Measurements from ENCODE around the gene FRZB. TPM values are rescaled to one million over a fixed set of nuclear protein-coding genes. Genes with fewer than 3 reads are reported as not detected.

Gene FRZB
- total and polyA plus RNA-seq, 2 of the 13 experiments (the other 11 are each of a cell fraction or from before 2014, with no cell fraction given) = 0.04 to 1.2 TPM

GRCh38 chr2:182819412-182819811 is 47.0 kb downstream of the FRZB start:
- WGBS (ENCODE audit: low lambda C conversion rate) = 91% methylated on average over 4 of the region's 4 CpGs
- Histone ChIP-seq H2AFZ (ENCODE audit: low read length) (no peak overlapping the region), H3K9ac (ENCODE audit: insufficient read depth, low read depth, low read length) (no peak overlapping the region), H3K9me3 (ENCODE audit: low read length) (no peaks in the 10 kb centered on the region), H3K4me3 (replicated peaks in 1 of 3; ENCODE audit: insufficient read depth in 1 of 3, low read depth in 2 of 3, low read length in 3 of 3) (no peak overlapping the region), H3K4me1 (ENCODE audit: insufficient read depth, low read length) (peaks cover 28% of the 10 kb centered on the region), H3K36me3 (replicated peaks in 1 of 2; ENCODE audit: control insufficient read depth in 1 of 2, insufficient read depth in 2 of 2, low read length in 2 of 2) (no peaks in the 10 kb centered on the region), H4K20me1 (ENCODE audit: insufficient read depth, low read length) (no peaks in the 10 kb centered on the region), H3K27me3 (ENCODE audit: control insufficient read depth in 1 of 2, insufficient read depth in 2 of 2, low read length in 2 of 2) (no peaks in the 10 kb centered on the region), H3K27ac (ENCODE audit: extremely low read length, insufficient read depth, low read length) (no peak overlapping the region), H3K79me2 (ENCODE audit: insufficient read depth, low read length) (no peaks in the 10 kb centered on the region), H3K4me2 (ENCODE audit: low read depth, low read length) (no peak overlapping the region)
- FAIRE-seq (no peak), ATAC-seq (no peak), DNase-seq (ENCODE audit: low spot score) (no peak)
- POLR2A ChIA-PET = no interaction called here
- in situ Hi-C loops (cut with HindIII; ENCODE audit: extremely low pct_ligation_motif_present, low pct_unique_long_range_greater_than_20kb) (no loop called here), intact Hi-C loops (cut with micrococcal nuclease; ENCODE audit: unreplicated experiment) (no loop called here)
- no peak for TF ChIP-seq FOSL2 (CRISPR knock-in tag; IDR thresholded peaks at IDR 0.05)
- no peak for TF ChIP-seq FOXJ3 (CRISPR knock-in tag; IDR thresholded peaks at IDR 0.05; ENCODE audit: borderline replicate concordance)
- no peak for TF ChIP-seq ZNF691 (CRISPR knock-in tag; IDR thresholded peaks at IDR 0.05; ENCODE audit: borderline replicate concordance, low read depth)
- no peak for TF ChIP-seq NR2F6 (IDR thresholded peaks at IDR 0.05)
- no peak for TF ChIP-seq NR2F6 (CRISPR knock-in tag; IDR thresholded peaks at IDR 0.05)
- TF ChIP-seq ZNF576 (CRISPR knock-in tag; IDR thresholded peaks at IDR 0.05) = no peak
- BruUV-seq (replicated peaks) = no TSS peak
- CTCF ChIA-PET (ENCODE audit: low intra/inter-chr PET ratio, low total read pairs) = no interaction called here

- DNase-seq (ENCODE audit: low spot score) (no peak), ATAC-seq (no peak), FAIRE-seq (no peak)
- Histone ChIP-seq H3K9me3 (ENCODE audit: low read length) (no peaks in the 10 kb centered on the region), H3K4me3 (replicated peaks in 1 of 3; ENCODE audit: insufficient read depth in 1 of 3, low read depth in 2 of 3, low read length in 3 of 3) (no peak overlapping the region), H3K4me2 (ENCODE audit: low read depth, low read length) (no peak overlapping the region), H3K27me3 (ENCODE audit: control insufficient read depth in 1 of 2, insufficient read depth in 2 of 2, low read length in 2 of 2) (no peaks in the 10 kb centered on the region), H3K36me3 (replicated peaks in 1 of 2; ENCODE audit: control insufficient read depth in 1 of 2, insufficient read depth in 2 of 2, low read length in 2 of 2) (no peaks in the 10 kb centered on the region), H4K20me1 (ENCODE audit: insufficient read depth, low read length) (no peaks in the 10 kb centered on the region), H3K9ac (ENCODE audit: insufficient read depth, low read depth, low read length) (no peak overlapping the region), H2AFZ (ENCODE audit: low read length) (no peak overlapping the region), H3K27ac (ENCODE audit: extremely low read length, insufficient read depth, low read length) (no peak overlapping the region), H3K79me2 (ENCODE audit: insufficient read depth, low read length) (no peaks in the 10 kb centered on the region), H3K4me1 (ENCODE audit: insufficient read depth, low read length) (peaks cover 33% of the 10 kb centered on the region)
- WGBS (ENCODE audit: low lambda C conversion rate) = 60% methylated on average over 4 of the region's 4 CpGs
- intact Hi-C loops (cut with micrococcal nuclease; ENCODE audit: unreplicated experiment) = no loop called here
- in situ Hi-C loops (cut with HindIII; ENCODE audit: extremely low pct_ligation_motif_present, low pct_unique_long_range_greater_than_20kb) = no loop called here
- ChIA-PET POLR2A (no interaction called here), CTCF (ENCODE audit: low intra/inter-chr PET ratio, low total read pairs) (no interaction called here)
- BruUV-seq (replicated peaks) = no TSS peak
- no peak for TF ChIP-seq HNF4G (IDR thresholded peaks at IDR 0.05; ENCODE audit: borderline replicate concordance, low read depth, low read length)
- TF ChIP-seq HNF4G (CRISPR knock-in tag; IDR thresholded peaks at IDR 0.05; ENCODE audit: borderline replicate concordance, low read depth) = no peak
- TF ChIP-seq ZNF558 (CRISPR knock-in tag; IDR thresholded peaks at IDR 0.05; ENCODE audit: borderline replicate concordance) = no peak
- TF ChIP-seq MED1 (CRISPR knock-in tag; IDR thresholded peaks at IDR 0.05) = no peak
- TF ChIP-seq FOXP4 (CRISPR knock-in tag; IDR thresholded peaks at IDR 0.05) = no peak
- no peak for TF ChIP-seq AGO1 (IDR thresholded peaks at IDR 0.05; ENCODE audit: low read depth, low read length, poor library complexity, severe bottlenecking)
- no peak for TF ChIP-seq WIZ (CRISPR knock-in tag; IDR thresholded peaks at IDR 0.05)
- no peak for TF ChIP-seq POLR2AphosphoS2 (IDR thresholded peaks at IDR 0.05; ENCODE audit: low read depth, low read length)
- no peak for TF ChIP-seq SIX4 (CRISPR knock-in tag; IDR thresholded peaks at IDR 0.05)
- TF ChIP-seq ZNF253 (CRISPR knock-in tag; IDR thresholded peaks at IDR 0.05; ENCODE audit: borderline replicate concordance) = no peak
- no peak for TF ChIP-seq JUN (CRISPR knock-in tag; IDR thresholded peaks at IDR 0.05)
- no peak for TF ChIP-seq ZBTB1 (CRISPR knock-in tag; IDR thresholded peaks at IDR 0.05; ENCODE audit: borderline replicate concordance)
- no peak for TF ChIP-seq ONECUT2 (CRISPR knock-in tag; IDR thresholded peaks at IDR 0.05)
- TF ChIP-seq GATAD1 (CRISPR knock-in tag; IDR thresholded peaks at IDR 0.05) = no peak
Measured at GRCh38 chr2:182818925-182819324, 47.5 kb downstream of the FRZB start.

Measured in HepG2 (cell line).